Esophagus muscularis mucosa (tissue), 3 donors: Measurements from ENCODE around the gene NEK5.

Experiments used
- CTCF ChIP-seq, 3 experiments: fragments of 200-600 bp in 2 of 3; fragments of 450-650 bp in 1 of 3; sonication (generic) in 2 of 3; IDR thresholded peaks; one replicate each; pipeline ENCODE4 v1.5.1; 2017 to 2019; ENCODE audit warnings: antibody characterized with exemption in 3 of 3, mild to moderate bottlenecking in 2 of 3, moderate library complexity in 1 of 3
- POLR2A ChIP-seq: fragments of 450-650 bp; IDR thresholded peaks from one replicate; pipeline ENCODE4 v1.6.1; 2017; ENCODE audit warnings: antibody characterized with exemption, moderate library complexity, mild to moderate bottlenecking, low read depth
- POLR2AphosphoS5 ChIP-seq, 2 donors: sonication (generic); formaldehyde crosslinking; IDR thresholded peaks; one replicate each; pipeline ENCODE4 v1.6.1; 2017; ENCODE audit warnings: antibody characterized with exemption in 2 of 2

GRCh38 chr13:52070929-52071523 lies 57.8 kb downstream of the NEK5 start:
- TF ChIP-seq POLR2AphosphoS5 (IDR thresholded peaks at IDR 0.05) = no peak
- no peak for TF ChIP-seq CTCF (IDR thresholded peaks at IDR 0.05)
- TF ChIP-seq POLR2A = no peak
